Left ventricle myocardium inferior (tissue), 1 donor: Measurements from ENCODE around the gene RASA3. TPM values are rescaled to one million over a fixed set of nuclear protein-coding genes. Genes with fewer than 3 reads are reported as not detected.

Experiments
- DNase-seq: peaks from one replicate; pipeline ENCODE4 v3.0.0-alpha.2; 2020
- H3K27ac ChIP-seq: fragments of 200-600 bp; replicated peaks from 2 replicates; pipeline ENCODE4 v1.8.0; 2021
- H3K27me3 ChIP-seq: fragments of 200-600 bp; 2 replicates; pipeline ENCODE4 v1.8.0; 2021; ENCODE audit warnings: low read depth
- H3K36me3 ChIP-seq: fragments of 200-600 bp; 2 replicates; pipeline ENCODE4 v1.8.0; 2021
- H3K4me1 ChIP-seq: fragments of 200-600 bp; 2 replicates; pipeline ENCODE4 v1.8.0; 2021
- H3K4me3 ChIP-seq: fragments of 200-600 bp; 2 replicates; pipeline ENCODE4 v1.8.0; 2021; ENCODE audit warnings: mild to moderate bottlenecking, moderate library complexity
- H3K9me3 ChIP-seq: fragments of 200-600 bp; replicated peaks from 2 replicates; pipeline ENCODE4 v1.8.0; 2021
- CTCF ChIP-seq: fragments of 200-600 bp; IDR thresholded peaks from 2 replicates; pipeline ENCODE4 v1.8.0; 2021; ENCODE audit warnings: antibody characterized with exemption, mild to moderate bottlenecking, borderline replicate concordance
- intact Hi-C: fragments of 100-400 bp; cut with micrococcal nuclease; formaldehyde crosslinking; loops from one replicate; pipeline ENCODE4 v1.11.0; 2022
- total RNA-seq: library from RNA; stranded (reverse); fragmentation: NEBNext Ultra II Directional; extraction: Animal tissue kit (Norgen Biotek cat#: 25700); gene quantifications from one replicate; pipeline ENCODE4 v1.2.1, GENCODE V29; 2021
- donor health status: DM: no; HTN: yes; CAD: no; lungs with severe emphysema.

Gene RASA3
- total RNA-seq, 1 donor from 2014 or later, result 9.5 TPM

- Histone ChIP-seq H3K4me3 (no peak overlapping the region), H3K36me3 (no peaks in the 10 kb centered on the region), H3K27ac (no peak overlapping the region), H3K9me3 (no peaks in the 10 kb centered on the region), H3K4me1 (no peaks in the 10 kb centered on the region), H3K27me3 (no peaks in the 10 kb centered on the region)
- TF ChIP-seq CTCF, result no peak
- no peak for DNase-seq
- intact Hi-C loops, result no loop called here
Measured at GRCh38 chr13:114140906-114141250, 8.5 kb upstream of the RASA3 start.

- Histone ChIP-seq H3K27ac (no peak overlapping the region), H3K9me3 (no peaks in the 10 kb centered on the region), H3K4me3 (no peak overlapping the region), H3K4me1 (no peaks in the 10 kb centered on the region), H3K27me3 (no peaks in the 10 kb centered on the region), H3K36me3 (no peaks in the 10 kb centered on the region)
- no peak for DNase-seq
- intact Hi-C loops, result no loop called here
- no peak for TF ChIP-seq CTCF
Measured at GRCh38 chr13:114140131-114140905, 7.9 kb upstream of the RASA3 start.

GRCh38 chr13:114136576-114136975 lies 4.2 kb upstream of the RASA3 start:
- Histone ChIP-seq H3K4me1 (peaks cover 19% of the 10 kb centered on the region), H3K4me3 (no peak overlapping the region), H3K36me3 (no peaks in the 10 kb centered on the region), H3K27me3 (no peaks in the 10 kb centered on the region), H3K27ac (no peak overlapping the region), H3K9me3 (no peaks in the 10 kb centered on the region)
- DNase-seq, result no peak
- TF ChIP-seq CTCF, result no peak
- intact Hi-C loops, result no loop called here

- H3K27me3 ChIP-seq, result no peaks in the 10 kb centered on the region
- H3K27ac ChIP-seq, result no peak overlapping the region
- H3K4me3 ChIP-seq, result no peak overlapping the region
- H3K36me3 ChIP-seq, result no peaks in the 10 kb centered on the region
- peaks cover 28% of the 10 kb centered on the region for H3K4me1 ChIP-seq
- no peak for DNase-seq
- H3K9me3 ChIP-seq, result no peaks in the 10 kb centered on the region
- TF ChIP-seq CTCF, result no peak
- intact Hi-C loops, result no loop called here
Measured at GRCh38 chr13:114135731-114136171, 3.3 kb upstream of the RASA3 start.

- H3K27ac ChIP-seq, result peak overlapping the region; percentile 30
- intact Hi-C loops, result no loop called here
- peaks cover 34% of the 10 kb centered on the region for H3K4me1 ChIP-seq
- no peak overlapping the region for H3K4me3 ChIP-seq
- no peaks in the 10 kb centered on the region for H3K27me3 ChIP-seq
- DNase-seq, result no peak
- no peak for TF ChIP-seq CTCF
- no peaks in the 10 kb centered on the region for H3K36me3 ChIP-seq
- H3K9me3 ChIP-seq, result no peaks in the 10 kb centered on the region
Measured at GRCh38 chr13:114134944-114135610, 2.7 kb upstream of the RASA3 start.
